WTC11 (cell line): ENCODE results near the gene MACROD2. TPM values are rescaled to one million over a fixed set of nuclear protein-coding genes. Genes with fewer than 3 reads are reported as not detected.

Source experiments
- ATAC-seq: fragments of 200-7000 bp; cut with Tn5 transposase; 2 replicates; pipeline ENCODE4 v1.10.0; 2021; ENCODE audit warnings: mild to moderate bottlenecking, moderate library complexity
- CTCF ChIA-PET: fragments of 300-600 bp; sonication (Branson Sonifier 250); formaldehyde crosslinking; loops from one replicate; lab custom pipeline; 2021; ENCODE audit warnings: antibody characterized with exemption; lab: Charles Lee
- POLR2A ChIA-PET: fragments of 350-600 bp; sonication (Branson Sonifier 250); formaldehyde crosslinking; loops from one replicate; lab custom pipeline; 2021; ENCODE audit warnings: antibody characterized with exemption; lab: Charles Lee
- DNase-seq: peaks from one replicate; pipeline ENCODE4 v3.0.0; 2021; ENCODE audit warnings: low spot score
- H3K27ac Mint-ChIP-seq: 2 replicates; pipeline ENCODE4 v1.8.0; 2021; ENCODE audit warnings: mixed read lengths
- H3K27me3 Mint-ChIP-seq: 2 replicates; pipeline ENCODE4 v1.8.0; 2021; ENCODE audit warnings: low read depth, mild to moderate bottlenecking, moderate library complexity, mixed read lengths
- H3K36me3 Mint-ChIP-seq: 2 replicates; pipeline ENCODE4 v1.8.0; 2021; ENCODE audit warnings: mixed read lengths
- H3K4me1 Mint-ChIP-seq: 2 replicates; pipeline ENCODE4 v1.8.0; 2022; ENCODE audit warnings: mixed read lengths
- H3K4me3 Mint-ChIP-seq: 2 replicates; pipeline ENCODE4 v1.8.0; 2021; ENCODE audit warnings: mild to moderate bottlenecking, moderate library complexity, mixed read lengths
- H3K9me3 Mint-ChIP-seq: 2 replicates; pipeline ENCODE4 v1.8.0; 2021; ENCODE audit warnings: mixed read lengths
- CBFB ChIP-seq: sonication (generic); formaldehyde crosslinking; IDR thresholded peaks from 2 replicates; pipeline ENCODE4 v1.8.1; 2022; ENCODE audit warnings: mild to moderate bottlenecking, low read depth, missing genetic modification reagents
- FOXP1 ChIP-seq: sonication (generic); formaldehyde crosslinking; IDR thresholded peaks from 2 replicates; pipeline ENCODE4 v1.8.0; 2022; ENCODE audit warnings: missing genetic modification reagents, mild to moderate bottlenecking, moderate library complexity, borderline replicate concordance
- NFYB ChIP-seq: sonication (generic); formaldehyde crosslinking; conservative IDR thresholded peaks from 2 replicates; pipeline ENCODE4 v1.8.0; 2022; ENCODE audit warnings: low read depth, missing genetic modification reagents
- NR1H2 ChIP-seq: sonication (generic); formaldehyde crosslinking; IDR thresholded peaks from 2 replicates; pipeline ENCODE4 v1.9.0; 2021; ENCODE audit warnings: mild to moderate bottlenecking, moderate library complexity, missing genetic modification reagents
- TCF7 ChIP-seq: sonication (generic); formaldehyde crosslinking; IDR thresholded peaks from 2 replicates; pipeline ENCODE4 v1.8.0; 2022; ENCODE audit warnings: mild to moderate bottlenecking, low read depth, missing genetic modification reagents, moderate library complexity
- TEAD4 ChIP-seq: sonication (generic); formaldehyde crosslinking; IDR thresholded peaks from 2 replicates; pipeline ENCODE4 v1.8.0; 2022; ENCODE audit warnings: mild to moderate bottlenecking, missing genetic modification reagents
- ZNF121 ChIP-seq: sonication (generic); formaldehyde crosslinking; IDR thresholded peaks from 2 replicates; pipeline ENCODE4 v1.8.0; 2023; ENCODE audit warnings: missing genetic modification reagents
- ZNF138 ChIP-seq: sonication (generic); formaldehyde crosslinking; conservative IDR thresholded peaks from 2 replicates; pipeline ENCODE4 v1.8.1; 2022; ENCODE audit warnings: mild to moderate bottlenecking, moderate library complexity, missing genetic modification reagents
- ZNF232 ChIP-seq: sonication (generic); formaldehyde crosslinking; IDR thresholded peaks from 2 replicates; pipeline ENCODE4 v1.8.0; 2022; ENCODE audit warnings: mild to moderate bottlenecking, missing genetic modification reagents
- ZNF396 ChIP-seq: fragments of 250-450 bp; sonication (Bioruptor Pico); IDR thresholded peaks from 2 replicates; pipeline ENCODE4 v1.8.0; 2021; ENCODE audit warnings: mild to moderate bottlenecking, moderate library complexity, borderline replicate concordance
- ZNF423 ChIP-seq: fragments of 250-450 bp; sonication (Bioruptor Pico); IDR thresholded peaks from 2 replicates; pipeline ENCODE4 v2.1.2; 2022; ENCODE audit warnings: mild to moderate bottlenecking, moderate library complexity
- total RNA-seq: library from RNA; stranded (reverse); gene quantifications from 3 replicates; pipeline ENCODE4 v1.2.3, GENCODE V29; 2021
- TF ChIP-seq, protein P1 (sequence below): sonication (generic); formaldehyde crosslinking; IDR thresholded peaks from 2 replicates; pipeline ENCODE4 v1.8.0; 2022; ENCODE audit warnings: missing genetic modification reagents
- TF ChIP-seq, protein P2 (sequence below): sonication (generic); formaldehyde crosslinking; IDR thresholded peaks from 2 replicates; pipeline ENCODE4 v1.8.0; 2022; ENCODE audit warnings: mild to moderate bottlenecking, missing genetic modification reagents
- TF ChIP-seq, protein P3 (sequence below): sonication (generic); formaldehyde crosslinking; conservative IDR thresholded peaks from 2 replicates; pipeline ENCODE4 v1.8.1; 2023; ENCODE audit warnings: mild to moderate bottlenecking, low read depth, missing genetic modification reagents, moderate library complexity

Gene MACROD2
- total RNA-seq, 1 experiment from 2014 or later, result 4.1 TPM

DNA sequence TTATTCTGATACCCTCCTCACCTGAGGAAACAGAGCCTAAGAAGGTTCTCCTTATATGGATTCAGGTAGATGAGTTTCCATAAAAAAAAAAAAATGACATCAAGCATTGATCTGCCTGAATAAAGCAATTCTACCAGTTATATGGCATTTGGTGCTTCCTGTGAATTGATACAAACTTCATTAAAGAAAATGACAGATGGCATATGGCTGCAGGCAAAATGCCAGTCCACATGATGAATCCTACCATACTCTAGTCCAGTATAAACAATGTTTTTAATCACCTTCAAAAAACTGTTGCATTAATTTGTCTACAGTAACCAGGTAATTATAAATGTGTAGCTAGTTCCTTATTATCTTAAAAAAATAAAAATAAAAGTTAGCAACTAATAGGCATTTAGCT is 901.3 kb downstream of the MACROD2 start:
- Mint-ChIP-seq H3K4me1 (peaks cover 6% of the 10 kb centered on the region; the same call in 1 of the 2 replicates), H3K4me3 (no peak overlapping the region), H3K36me3 (peaks cover 4% of the 10 kb centered on the region), H3K9me3 (peaks cover 8% of the 10 kb centered on the region), H3K27ac (no peak overlapping the region), H3K27me3 (no peaks in the 10 kb centered on the region)
- no peak for ATAC-seq
- no peak for DNase-seq
- no peak for TF ChIP-seq ZNF396 (CRISPR knock-in tag)
- TF ChIP-seq NR1H2 (CRISPR knock-in tag), result no peak
- TF ChIP-seq, protein P1, sequence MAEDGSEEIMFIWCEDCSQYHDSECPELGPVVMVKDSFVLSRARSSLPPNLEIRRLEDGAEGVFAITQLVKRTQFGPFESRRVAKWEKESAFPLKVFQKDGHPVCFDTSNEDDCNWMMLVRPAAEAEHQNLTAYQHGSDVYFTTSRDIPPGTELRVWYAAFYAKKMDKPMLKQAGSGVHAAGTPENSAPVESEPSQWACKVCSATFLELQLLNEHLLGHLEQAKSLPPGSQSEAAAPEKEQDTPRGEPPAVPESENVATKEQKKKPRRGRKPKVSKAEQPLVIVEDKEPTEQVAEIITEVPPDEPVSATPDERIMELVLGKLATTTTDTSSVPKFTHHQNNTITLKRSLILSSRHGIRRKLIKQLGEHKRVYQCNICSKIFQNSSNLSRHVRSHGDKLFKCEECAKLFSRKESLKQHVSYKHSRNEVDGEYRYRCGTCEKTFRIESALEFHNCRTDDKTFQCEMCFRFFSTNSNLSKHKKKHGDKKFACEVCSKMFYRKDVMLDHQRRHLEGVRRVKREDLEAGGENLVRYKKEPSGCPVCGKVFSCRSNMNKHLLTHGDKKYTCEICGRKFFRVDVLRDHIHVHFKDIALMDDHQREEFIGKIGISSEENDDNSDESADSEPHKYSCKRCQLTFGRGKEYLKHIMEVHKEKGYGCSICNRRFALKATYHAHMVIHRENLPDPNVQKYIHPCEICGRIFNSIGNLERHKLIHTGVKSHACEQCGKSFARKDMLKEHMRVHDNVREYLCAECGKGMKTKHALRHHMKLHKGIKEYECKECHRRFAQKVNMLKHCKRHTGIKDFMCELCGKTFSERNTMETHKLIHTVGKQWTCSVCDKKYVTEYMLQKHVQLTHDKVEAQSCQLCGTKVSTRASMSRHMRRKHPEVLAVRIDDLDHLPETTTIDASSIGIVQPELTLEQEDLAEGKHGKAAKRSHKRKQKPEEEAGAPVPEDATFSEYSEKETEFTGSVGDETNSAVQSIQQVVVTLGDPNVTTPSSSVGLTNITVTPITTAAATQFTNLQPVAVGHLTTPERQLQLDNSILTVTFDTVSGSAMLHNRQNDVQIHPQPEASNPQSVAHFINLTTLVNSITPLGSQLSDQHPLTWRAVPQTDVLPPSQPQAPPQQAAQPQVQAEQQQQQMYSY (CRISPR knock-in tag), result no peak
- TF ChIP-seq CBFB (CRISPR knock-in tag), result no peak
- TF ChIP-seq NFYB (CRISPR knock-in tag), result no peak
- TF ChIP-seq TCF7, result no peak
- TF ChIP-seq ZNF138 (CRISPR knock-in tag), result no peak
- no peak for TF ChIP-seq TEAD4 (CRISPR knock-in tag)
- TF ChIP-seq ZNF232, result no peak
- ChIA-PET CTCF (no interaction called here), POLR2A (no interaction called here)

DNA sequence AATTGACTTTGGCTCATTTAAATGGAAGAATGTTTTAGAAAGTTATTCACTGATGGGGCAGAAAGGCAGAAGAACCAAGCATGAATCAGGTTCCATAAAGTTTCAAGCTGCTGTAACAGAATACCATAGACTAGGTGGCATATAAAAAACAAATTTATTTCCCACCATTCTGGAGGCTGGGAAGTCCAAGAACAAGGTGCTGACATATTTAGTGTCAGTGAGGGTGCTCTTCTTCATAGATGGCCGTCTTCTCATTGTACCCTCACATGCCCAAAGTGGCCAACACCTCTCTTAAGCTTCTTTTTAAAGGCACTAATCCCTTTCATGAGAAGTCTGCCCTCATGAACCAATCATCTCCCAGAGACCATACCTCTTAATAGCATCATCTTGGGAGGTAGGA is 902.3 kb downstream of the MACROD2 start:
- ChIA-PET CTCF (no interaction called here), POLR2A (no interaction called here)
- ATAC-seq, result no peak
- Mint-ChIP-seq H3K9me3 (peaks cover 8% of the 10 kb centered on the region), H3K36me3 (peaks cover 4% of the 10 kb centered on the region), H3K27me3 (no peaks in the 10 kb centered on the region), H3K27ac (no peak overlapping the region), H3K4me3 (no peak overlapping the region)
- no peak for TF ChIP-seq FOXP1
- TF ChIP-seq, protein P1 (CRISPR knock-in tag), result no peak
- TF ChIP-seq, protein P2, sequence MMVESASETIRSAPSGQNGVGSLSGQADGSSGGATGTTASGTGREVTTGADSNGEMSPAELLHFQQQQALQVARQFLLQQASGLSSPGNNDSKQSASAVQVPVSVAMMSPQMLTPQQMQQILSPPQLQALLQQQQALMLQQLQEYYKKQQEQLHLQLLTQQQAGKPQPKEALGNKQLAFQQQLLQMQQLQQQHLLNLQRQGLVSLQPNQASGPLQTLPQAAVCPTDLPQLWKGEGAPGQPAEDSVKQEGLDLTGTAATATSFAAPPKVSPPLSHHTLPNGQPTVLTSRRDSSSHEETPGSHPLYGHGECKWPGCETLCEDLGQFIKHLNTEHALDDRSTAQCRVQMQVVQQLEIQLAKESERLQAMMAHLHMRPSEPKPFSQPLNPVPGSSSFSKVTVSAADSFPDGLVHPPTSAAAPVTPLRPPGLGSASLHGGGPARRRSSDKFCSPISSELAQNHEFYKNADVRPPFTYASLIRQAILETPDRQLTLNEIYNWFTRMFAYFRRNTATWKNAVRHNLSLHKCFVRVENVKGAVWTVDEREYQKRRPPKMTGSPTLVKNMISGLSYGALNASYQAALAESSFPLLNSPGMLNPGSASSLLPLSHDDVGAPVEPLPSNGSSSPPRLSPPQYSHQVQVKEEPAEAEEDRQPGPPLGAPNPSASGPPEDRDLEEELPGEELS (CRISPR knock-in tag), result no peak
- TF ChIP-seq ZNF423, result no peak
- TF ChIP-seq, protein P3, sequence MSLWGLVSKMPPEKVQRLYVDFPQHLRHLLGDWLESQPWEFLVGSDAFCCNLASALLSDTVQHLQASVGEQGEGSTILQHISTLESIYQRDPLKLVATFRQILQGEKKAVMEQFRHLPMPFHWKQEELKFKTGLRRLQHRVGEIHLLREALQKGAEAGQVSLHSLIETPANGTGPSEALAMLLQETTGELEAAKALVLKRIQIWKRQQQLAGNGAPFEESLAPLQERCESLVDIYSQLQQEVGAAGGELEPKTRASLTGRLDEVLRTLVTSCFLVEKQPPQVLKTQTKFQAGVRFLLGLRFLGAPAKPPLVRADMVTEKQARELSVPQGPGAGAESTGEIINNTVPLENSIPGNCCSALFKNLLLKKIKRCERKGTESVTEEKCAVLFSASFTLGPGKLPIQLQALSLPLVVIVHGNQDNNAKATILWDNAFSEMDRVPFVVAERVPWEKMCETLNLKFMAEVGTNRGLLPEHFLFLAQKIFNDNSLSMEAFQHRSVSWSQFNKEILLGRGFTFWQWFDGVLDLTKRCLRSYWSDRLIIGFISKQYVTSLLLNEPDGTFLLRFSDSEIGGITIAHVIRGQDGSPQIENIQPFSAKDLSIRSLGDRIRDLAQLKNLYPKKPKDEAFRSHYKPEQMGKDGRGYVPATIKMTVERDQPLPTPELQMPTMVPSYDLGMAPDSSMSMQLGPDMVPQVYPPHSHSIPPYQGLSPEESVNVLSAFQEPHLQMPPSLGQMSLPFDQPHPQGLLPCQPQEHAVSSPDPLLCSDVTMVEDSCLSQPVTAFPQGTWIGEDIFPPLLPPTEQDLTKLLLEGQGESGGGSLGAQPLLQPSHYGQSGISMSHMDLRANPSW (CRISPR knock-in tag), result no peak
- no peak for TF ChIP-seq ZNF121
- TF ChIP-seq, all 79 proteins: peak for 0
- peaks cover 9% of the 10 kb centered on the region; the same call in 1 of the 2 replicates for H3K4me1 Mint-ChIP-seq
- DNase-seq, result no peak
